ENCODE measurements around the gene RAPGEF5.

RAPGEF5 gene

DNA sequence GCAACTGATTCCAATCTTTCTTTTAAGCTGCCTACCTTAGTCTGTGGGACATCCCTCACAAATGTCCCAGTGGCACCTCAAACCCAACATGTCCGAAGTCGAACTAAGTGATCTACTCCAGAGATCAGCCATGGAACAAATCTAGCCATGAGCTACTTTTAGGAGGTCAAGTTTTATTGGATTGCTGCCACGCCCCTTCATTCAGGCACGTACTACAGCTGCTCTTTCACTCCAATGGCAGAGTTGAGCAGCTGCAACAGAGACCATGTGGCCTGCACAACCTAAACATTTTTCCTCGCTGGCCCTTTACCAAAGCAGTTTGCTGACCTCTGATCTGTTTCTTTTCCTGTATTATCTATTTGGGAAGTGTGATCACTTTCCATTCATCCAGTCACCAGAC, 218.8 kb downstream of the RAPGEF5 start:
- H3K9ac ChIP-seq (ENCODE audit: insufficient read length, low read depth): no peak overlapping the region
- no peaks in the 10 kb centered on the region for H3K4me1 ChIP-seq (ENCODE audit: insufficient read depth, insufficient read length)
- H3K9me3 ChIP-seq (ENCODE audit: insufficient read depth, low read length): peaks cover 14% of the 10 kb centered on the region
- TF ChIP-seq SUZ12 (IDR thresholded peaks at IDR 0.05; ENCODE audit: extremely low read depth, insufficient read depth, insufficient read length) (no peak), YY1 (IDR thresholded peaks at IDR 0.05; ENCODE audit: insufficient read depth, insufficient read length) (no peak), ZNF274 (IDR thresholded peaks at IDR 0.05; ENCODE audit: low read depth, low read length) (no peak)
- H3K27me3 ChIP-seq (ENCODE audit: insufficient read depth, insufficient read length): no peaks in the 10 kb centered on the region
- no peak for DNase-seq (ENCODE audit: low read depth, low spot score)
- H3K4me3 ChIP-seq (ENCODE audit: insufficient read length, low read depth): no peak overlapping the region
- H3K36me3 ChIP-seq (ENCODE audit: insufficient read depth, insufficient read length, low read length): no peaks in the 10 kb centered on the region

DNA sequence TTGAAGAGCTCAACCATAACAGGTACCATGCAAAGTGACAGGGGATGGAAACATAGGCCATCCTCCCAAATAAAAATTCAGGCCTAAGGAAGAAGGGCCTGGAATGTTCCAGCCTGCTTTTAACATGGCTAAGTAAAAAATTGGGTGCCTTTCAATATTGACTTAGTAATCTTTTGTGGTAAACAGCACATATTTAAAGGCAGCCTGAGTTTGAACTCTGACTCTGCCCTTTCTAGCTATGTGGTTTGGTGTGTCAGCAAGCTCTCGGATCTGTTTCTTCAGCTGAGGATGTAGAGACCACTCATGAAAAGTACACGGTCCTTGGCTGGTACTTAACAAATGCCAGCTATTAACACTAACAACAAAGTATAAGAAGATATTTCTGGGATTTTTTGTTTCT, 219.5 kb downstream of the RAPGEF5 start:
- peaks cover 8% of the 10 kb centered on the region; the same call in 1 of the 2 replicates for H3K9me3 ChIP-seq (ENCODE audit: insufficient read depth, low read length)
- TF ChIP-seq SUZ12 (IDR thresholded peaks at IDR 0.05; ENCODE audit: extremely low read depth, insufficient read depth, insufficient read length) (no peak), YY1 (IDR thresholded peaks at IDR 0.05; ENCODE audit: insufficient read depth, insufficient read length) (no peak), ZNF274 (IDR thresholded peaks at IDR 0.05; ENCODE audit: low read depth, low read length) (no peak)
- no peak overlapping the region for H3K9ac ChIP-seq (ENCODE audit: insufficient read length, low read depth)
- no peaks in the 10 kb centered on the region for H3K36me3 ChIP-seq (ENCODE audit: insufficient read depth, insufficient read length, low read length)
- no peaks in the 10 kb centered on the region for H3K4me1 ChIP-seq (ENCODE audit: insufficient read depth, insufficient read length)
- DNase-seq (ENCODE audit: low read depth, low spot score): no peak
- H3K27me3 ChIP-seq (ENCODE audit: insufficient read depth, insufficient read length): no peaks in the 10 kb centered on the region
- H3K4me3 ChIP-seq (ENCODE audit: insufficient read length, low read depth): no peak overlapping the region

DNA sequence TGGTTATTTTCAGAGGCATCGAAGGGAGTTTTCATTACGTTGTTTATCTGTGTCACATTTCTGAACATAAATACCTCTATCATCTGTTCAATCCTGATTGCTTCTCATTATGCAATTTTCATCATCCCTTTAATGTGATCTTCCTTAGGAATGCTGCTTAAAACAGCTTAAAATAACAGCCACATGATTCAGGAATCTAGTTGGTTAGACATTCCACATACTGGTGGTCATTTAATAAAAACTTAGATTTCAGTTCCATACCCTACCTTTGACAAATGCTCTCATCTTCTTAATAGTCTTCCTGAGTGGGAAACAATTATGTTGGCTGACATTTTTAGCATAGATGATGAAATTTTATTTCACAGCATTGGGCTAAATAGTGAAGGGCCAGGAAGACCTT, 219.9 kb downstream of the RAPGEF5 start:
- H3K4me1 ChIP-seq (ENCODE audit: insufficient read depth, insufficient read length): no peaks in the 10 kb centered on the region
- H3K4me3 ChIP-seq (ENCODE audit: insufficient read length, low read depth): no peak overlapping the region
- no peaks in the 10 kb centered on the region for H3K27me3 ChIP-seq (ENCODE audit: insufficient read depth, insufficient read length)
- DNase-seq (ENCODE audit: low read depth, low spot score): no peak
- TF ChIP-seq ZNF274 (IDR thresholded peaks at IDR 0.05; ENCODE audit: low read depth, low read length): no peak
- no peak for TF ChIP-seq SUZ12 (IDR thresholded peaks at IDR 0.05; ENCODE audit: extremely low read depth, insufficient read depth, insufficient read length)
- TF ChIP-seq YY1 (IDR thresholded peaks at IDR 0.05; ENCODE audit: insufficient read depth, insufficient read length): no peak
- H3K9me3 ChIP-seq (ENCODE audit: insufficient read depth, low read length): peaks cover 7% of the 10 kb centered on the region; the same call in 1 of the 2 replicates
- no peak overlapping the region for H3K9ac ChIP-seq (ENCODE audit: insufficient read length, low read depth)
- H3K36me3 ChIP-seq (ENCODE audit: insufficient read depth, insufficient read length, low read length): no peaks in the 10 kb centered on the region

DNA sequence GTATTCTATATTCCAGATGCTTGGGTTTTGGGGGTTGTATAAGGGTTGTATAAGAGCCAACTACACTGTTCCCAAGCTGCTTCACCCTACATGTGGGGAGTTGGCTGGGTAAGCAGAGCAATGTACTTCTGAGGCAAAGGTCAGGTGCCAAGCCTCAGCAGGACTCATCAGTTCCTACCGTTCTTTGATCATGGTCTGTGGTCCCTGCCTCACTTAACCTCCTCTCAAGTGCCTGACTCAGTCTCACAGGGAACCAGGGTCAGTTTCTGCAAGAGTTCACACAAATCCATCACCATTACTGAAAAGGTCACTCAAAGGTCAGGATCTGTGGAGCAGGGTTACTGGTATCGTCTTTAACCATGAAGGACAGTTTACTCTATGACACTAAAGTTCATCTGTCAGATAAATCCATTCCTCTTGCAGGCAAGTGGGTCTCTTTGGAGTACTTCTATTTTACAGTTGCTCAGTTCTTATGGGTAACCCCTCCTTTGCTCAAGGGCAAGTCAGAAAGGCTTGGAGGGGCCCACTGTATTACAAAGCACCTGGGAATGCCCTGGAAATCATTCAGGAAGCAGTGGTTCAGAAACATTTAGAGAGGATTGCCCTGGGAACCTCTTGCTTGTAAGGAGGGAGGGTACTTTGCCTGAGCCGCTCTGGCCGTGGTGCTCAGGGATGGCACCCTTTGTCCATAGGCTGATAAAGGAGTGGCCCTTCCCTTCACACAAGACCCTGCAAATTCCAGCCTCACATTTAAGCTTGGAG, 227.0 kb downstream of the RAPGEF5 start:
- Histone ChIP-seq H3K36me3 (ENCODE audit: insufficient read depth, insufficient read length, low read length) (no peaks in the 10 kb centered on the region), H3K4me1 (ENCODE audit: insufficient read depth, insufficient read length) (no peaks in the 10 kb centered on the region), H3K4me3 (ENCODE audit: insufficient read length, low read depth) (no peak overlapping the region), H3K27me3 (ENCODE audit: insufficient read depth, insufficient read length) (no peaks in the 10 kb centered on the region), H3K9ac (ENCODE audit: insufficient read length, low read depth) (no peak overlapping the region), H3K9me3 (ENCODE audit: insufficient read depth, low read length) (no peaks in the 10 kb centered on the region)
- no peak for TF ChIP-seq YY1 (IDR thresholded peaks at IDR 0.05; ENCODE audit: insufficient read depth, insufficient read length)
- TF ChIP-seq SUZ12 (IDR thresholded peaks at IDR 0.05; ENCODE audit: extremely low read depth, insufficient read depth, insufficient read length): no peak
- DNase-seq (ENCODE audit: low read depth, low spot score): no peak

DNA sequence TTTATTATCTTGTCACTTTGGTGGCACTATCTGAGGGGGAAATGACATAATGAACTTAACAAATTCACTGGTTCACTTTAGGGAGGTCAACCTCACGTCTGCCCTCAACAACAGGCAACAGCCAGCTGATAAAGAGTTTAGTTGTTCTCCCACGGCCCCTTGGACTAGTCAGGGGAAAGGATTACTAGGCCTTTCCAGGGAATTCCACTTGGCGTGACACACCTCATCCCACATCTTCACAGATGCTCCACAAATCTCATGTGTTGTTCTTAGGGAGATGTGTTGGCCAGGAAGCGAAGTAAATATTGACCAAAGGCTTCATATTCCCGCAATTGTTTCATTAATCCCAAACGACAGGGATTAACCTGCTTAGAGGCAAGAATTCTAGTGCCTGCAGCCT, 227.8 kb downstream of the RAPGEF5 start:
- no peak for DNase-seq (ENCODE audit: low read depth, low spot score)

DNA sequence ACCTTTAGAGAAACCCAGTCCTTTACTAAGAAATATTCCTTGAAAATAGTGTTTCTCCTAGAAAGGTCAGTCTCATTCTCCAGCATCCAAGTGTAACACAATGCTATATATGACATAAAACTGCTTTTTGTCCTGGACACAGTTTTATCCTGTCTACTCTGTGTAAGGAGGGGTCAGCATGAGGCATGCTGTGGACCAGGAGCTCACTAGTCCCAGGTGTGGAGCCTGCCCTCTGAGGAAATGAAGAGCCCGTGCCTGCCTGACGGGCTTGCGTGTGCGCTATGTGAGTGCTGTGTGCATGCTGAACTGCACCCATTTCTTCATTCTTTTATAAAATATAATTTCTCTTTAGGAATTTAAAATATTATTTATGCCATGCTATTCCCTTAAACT, 228.4 kb downstream of the RAPGEF5 start:
- no peak for DNase-seq (ENCODE audit: low read depth, low spot score)
- Histone ChIP-seq H3K36me3 (ENCODE audit: insufficient read depth, insufficient read length, low read length) (no peaks in the 10 kb centered on the region), H3K4me3 (ENCODE audit: insufficient read length, low read depth) (no peak overlapping the region)

More for the DNA sequence above, 227.8 kb downstream of the RAPGEF5 start:
- Histone ChIP-seq H3K4me3 (ENCODE audit: insufficient read length, low read depth) (no peak overlapping the region), H3K4me1 (ENCODE audit: insufficient read depth, insufficient read length) (no peaks in the 10 kb centered on the region), H3K27me3 (ENCODE audit: insufficient read depth, insufficient read length) (no peaks in the 10 kb centered on the region), H3K9me3 (ENCODE audit: insufficient read depth, low read length) (no peaks in the 10 kb centered on the region), H3K9ac (ENCODE audit: insufficient read length, low read depth) (no peak overlapping the region), H3K36me3 (ENCODE audit: insufficient read depth, insufficient read length, low read length) (no peaks in the 10 kb centered on the region)
- TF ChIP-seq YY1 (IDR thresholded peaks at IDR 0.05; ENCODE audit: insufficient read depth, insufficient read length) (no peak), ZNF274 (IDR thresholded peaks at IDR 0.05; ENCODE audit: low read depth, low read length) (no peak), SUZ12 (IDR thresholded peaks at IDR 0.05; ENCODE audit: extremely low read depth, insufficient read depth, insufficient read length) (no peak)

DNA sequence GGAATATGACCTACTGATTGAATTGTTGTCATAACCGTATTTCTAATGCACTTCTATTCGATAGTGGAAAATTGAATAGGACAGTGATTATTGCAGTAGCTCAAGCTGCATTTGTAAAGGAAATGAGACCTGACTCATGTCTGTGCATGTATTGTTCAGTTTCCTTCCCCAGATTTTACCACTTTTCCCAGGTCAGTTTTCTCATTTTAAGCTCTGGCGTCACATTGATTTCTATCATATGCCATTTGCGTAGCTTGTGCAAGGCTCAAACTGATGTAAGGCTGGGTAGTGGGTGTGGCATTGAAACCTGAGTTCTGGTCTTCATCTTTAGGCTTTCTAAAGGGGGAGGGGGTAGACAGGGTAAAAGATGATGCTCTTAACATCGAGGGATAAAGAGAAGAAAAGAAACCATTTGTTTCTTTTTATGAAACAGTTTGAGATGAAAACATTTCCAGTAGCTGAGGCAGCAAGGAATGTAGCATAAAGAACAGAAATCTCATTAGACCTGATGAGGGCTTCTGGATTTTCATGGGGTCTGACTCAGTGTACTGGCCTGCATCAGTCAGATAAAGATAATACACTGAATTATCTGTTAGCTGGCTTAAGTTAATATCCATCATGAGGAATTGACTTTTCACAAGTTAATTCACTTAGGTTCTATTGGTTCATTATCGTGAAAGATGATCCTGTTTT, 229.0 kb downstream of the RAPGEF5 start:
- Histone ChIP-seq H3K4me1 (ENCODE audit: insufficient read depth, insufficient read length) (no peaks in the 10 kb centered on the region), H3K27me3 (ENCODE audit: insufficient read depth, insufficient read length) (no peaks in the 10 kb centered on the region), H3K9ac (ENCODE audit: insufficient read length, low read depth) (no peak overlapping the region), H3K4me3 (ENCODE audit: insufficient read length, low read depth) (no peak overlapping the region), H3K9me3 (ENCODE audit: insufficient read depth, low read length) (no peaks in the 10 kb centered on the region), H3K36me3 (ENCODE audit: insufficient read depth, insufficient read length, low read length) (no peaks in the 10 kb centered on the region)
- no peak for DNase-seq (ENCODE audit: low read depth, low spot score)
- TF ChIP-seq ZNF274 (IDR thresholded peaks at IDR 0.05; ENCODE audit: low read depth, low read length): no peak
- no peak for TF ChIP-seq YY1 (IDR thresholded peaks at IDR 0.05; ENCODE audit: insufficient read depth, insufficient read length)
- no peak for TF ChIP-seq SUZ12 (IDR thresholded peaks at IDR 0.05; ENCODE audit: extremely low read depth, insufficient read depth, insufficient read length)

More for the DNA sequence above, 228.4 kb downstream of the RAPGEF5 start:
- Histone ChIP-seq H3K9me3 (ENCODE audit: insufficient read depth, low read length) (no peaks in the 10 kb centered on the region), H3K27me3 (ENCODE audit: insufficient read depth, insufficient read length) (no peaks in the 10 kb centered on the region), H3K4me1 (ENCODE audit: insufficient read depth, insufficient read length) (no peaks in the 10 kb centered on the region), H3K9ac (ENCODE audit: insufficient read length, low read depth) (no peak overlapping the region)
- no peak for TF ChIP-seq YY1 (IDR thresholded peaks at IDR 0.05; ENCODE audit: insufficient read depth, insufficient read length)
- TF ChIP-seq SUZ12 (IDR thresholded peaks at IDR 0.05; ENCODE audit: extremely low read depth, insufficient read depth, insufficient read length): no peak
- TF ChIP-seq ZNF274 (IDR thresholded peaks at IDR 0.05; ENCODE audit: low read depth, low read length): no peak

All from NT2/D1 (cell line).